Activated gamma-delta T cell treated with anti-CD3 and anti-CD28 coated beads, Interleukin-2, amount 50 U/mL, for 16 hours (primary cell): ENCODE results near the gene SYNPR.

Experiments used
- DNase-seq: peaks from one replicate; pipeline ENCODE4 v3.0.0-alpha.2; 2020; ENCODE audit warnings: low read depth

Gene SYNPR

DNA sequence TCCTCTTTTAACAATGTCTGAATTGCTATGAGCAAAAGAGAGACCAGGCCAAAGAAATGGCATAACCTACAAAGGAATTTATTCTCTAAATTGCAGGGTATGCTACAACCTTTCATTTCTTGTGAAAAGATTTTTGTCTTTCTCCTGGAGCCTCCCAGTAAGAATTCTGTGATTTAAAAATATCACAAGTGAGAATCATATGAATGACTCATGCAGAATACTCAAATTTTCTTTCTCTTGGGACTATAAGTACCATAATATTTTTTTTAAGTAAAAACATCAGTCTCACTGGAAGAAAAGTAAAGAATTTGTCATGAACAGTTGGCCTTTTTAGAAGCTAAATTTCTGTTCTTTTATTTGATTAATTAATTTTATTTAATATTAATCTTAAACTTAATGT is 26.3 kb downstream of the SYNPR start:
- no peak for DNase-seq

DNA sequence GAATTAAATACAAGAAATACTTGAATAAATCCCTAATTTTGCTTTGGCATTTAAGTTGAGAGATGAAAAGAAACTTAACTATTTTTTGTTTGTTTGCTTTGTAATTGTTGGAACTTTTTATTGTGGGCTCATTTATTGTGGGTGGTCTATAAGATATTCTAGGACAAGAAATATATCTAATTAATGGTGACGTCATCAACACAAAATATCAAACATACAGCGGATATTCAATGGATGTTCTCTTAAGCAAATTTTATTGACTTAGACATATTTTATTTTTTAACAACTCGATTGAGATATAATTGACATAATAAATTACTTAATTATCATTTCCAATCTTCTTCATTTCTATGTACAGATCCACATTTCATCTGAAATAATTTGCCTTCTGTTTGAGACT is 30.0 kb downstream of the SYNPR start:
- DNase-seq: no peak

DNA sequence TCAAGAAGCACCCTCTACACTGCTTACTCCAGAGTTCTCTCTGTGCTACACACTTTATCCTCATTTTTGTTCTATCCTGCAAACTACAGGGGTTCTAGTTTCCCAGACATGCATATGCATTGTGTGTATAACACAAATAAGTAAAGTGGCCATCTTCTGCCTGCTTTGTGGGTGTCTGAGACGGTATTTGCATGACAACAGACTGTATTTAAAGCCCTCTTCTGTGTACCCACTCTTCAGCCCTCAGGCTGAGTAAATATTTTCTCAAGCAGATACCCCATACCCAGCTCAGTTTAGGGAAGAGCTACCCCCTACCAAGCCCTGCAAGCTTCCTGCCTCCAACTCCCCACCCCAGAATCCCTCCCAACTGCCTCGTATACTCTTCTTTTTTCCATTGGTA is 31.7 kb downstream of the SYNPR start:
- no peak for DNase-seq

DNA sequence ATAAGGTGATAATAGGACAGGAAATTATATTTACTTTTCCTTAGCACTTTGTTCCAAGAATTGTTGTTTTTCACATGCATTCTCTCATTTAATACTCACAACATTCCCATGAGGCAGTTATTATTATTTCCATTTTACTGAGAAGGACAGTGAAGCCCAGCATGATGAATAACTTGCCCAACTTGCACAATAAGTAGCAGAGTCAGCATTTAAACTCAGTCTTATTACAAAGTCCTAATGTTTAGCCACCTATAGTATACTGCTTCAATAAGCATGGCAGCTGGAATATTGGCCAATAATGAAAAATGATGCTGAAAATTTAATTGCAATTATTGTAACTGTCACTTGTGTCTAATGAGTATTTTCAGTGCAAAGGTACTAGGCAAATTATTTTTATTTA is 45.7 kb downstream of the SYNPR start:
- DNase-seq: no peak

DNA sequence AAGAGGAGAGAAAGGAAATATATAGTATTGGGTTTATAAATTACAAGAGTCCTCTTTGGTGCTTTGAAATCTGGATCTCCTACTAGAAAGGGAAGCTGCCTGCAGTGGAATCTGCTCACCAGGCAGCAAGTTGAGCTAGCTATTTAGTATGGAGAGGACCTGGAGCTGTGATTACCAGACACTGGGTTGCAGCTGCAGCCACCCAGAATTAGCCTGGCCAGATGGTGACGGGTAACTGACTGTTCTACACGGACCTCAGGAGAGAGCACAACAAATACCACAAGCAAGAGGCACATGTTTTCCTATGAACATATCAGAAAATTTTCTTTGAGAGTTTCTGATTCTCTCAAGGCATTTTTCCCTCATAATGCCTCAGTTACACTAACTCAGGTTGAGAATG is 46.5 kb downstream of the SYNPR start:
- DNase-seq: no peak

DNA sequence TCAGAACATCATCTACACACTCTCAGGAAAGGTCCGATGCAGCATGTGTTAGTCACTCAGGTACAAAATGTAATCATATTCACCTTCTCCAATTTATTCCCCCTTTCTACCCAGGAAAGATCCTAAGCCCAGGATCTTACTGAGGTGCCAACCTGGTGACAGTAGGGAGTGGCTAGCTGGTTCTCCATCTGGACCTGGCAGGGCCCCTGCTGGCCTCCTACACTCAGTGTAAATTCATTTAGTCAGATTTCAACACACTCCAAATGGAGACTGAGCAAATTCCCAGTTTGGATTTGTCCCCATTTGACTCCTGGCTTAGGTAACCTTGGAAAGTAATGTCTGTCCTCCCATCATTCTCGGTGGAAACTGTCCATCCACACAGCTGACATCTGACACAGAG is 47.3 kb downstream of the SYNPR start:
- DNase-seq: no peak

DNA sequence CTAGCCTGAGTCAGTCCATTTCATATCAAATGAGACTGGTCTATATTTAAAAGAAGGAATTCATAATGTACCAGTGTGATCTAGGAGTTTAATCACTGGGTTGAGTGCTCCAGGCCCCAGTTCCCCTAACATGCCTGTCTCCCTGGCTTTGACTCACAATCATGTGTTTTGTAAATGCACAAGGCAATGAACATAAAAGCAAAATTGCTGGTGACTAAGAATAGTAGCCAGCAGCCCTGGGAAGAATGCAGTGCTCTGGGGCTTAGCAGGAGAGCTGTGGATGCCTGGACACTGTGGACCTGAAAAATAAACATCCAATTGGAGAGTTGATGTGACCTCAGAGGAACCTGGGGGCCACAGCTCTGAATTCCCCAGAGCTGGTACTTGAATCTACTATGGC is 50.3 kb downstream of the SYNPR start:
- DNase-seq: no peak

DNA sequence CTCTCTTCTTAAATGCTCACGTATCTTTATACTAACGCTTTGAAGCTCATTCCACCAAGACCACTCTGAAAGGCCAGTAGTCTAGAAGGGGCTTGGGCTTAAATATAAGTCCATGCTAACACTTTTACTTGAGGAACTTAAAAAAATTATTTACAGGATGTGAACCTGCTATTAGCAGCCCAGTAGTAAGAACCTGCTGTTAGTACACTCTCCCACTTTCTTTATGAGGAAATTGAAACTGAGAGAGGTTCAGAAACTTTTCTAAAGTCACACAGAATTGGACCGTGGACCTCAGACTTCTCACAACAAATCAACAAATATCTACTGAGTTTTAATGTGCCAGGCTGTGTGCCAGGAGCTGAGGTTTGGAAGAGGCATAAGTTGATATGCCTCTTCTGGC is 53.4 kb downstream of the SYNPR start:
- no peak for DNase-seq

DNA sequence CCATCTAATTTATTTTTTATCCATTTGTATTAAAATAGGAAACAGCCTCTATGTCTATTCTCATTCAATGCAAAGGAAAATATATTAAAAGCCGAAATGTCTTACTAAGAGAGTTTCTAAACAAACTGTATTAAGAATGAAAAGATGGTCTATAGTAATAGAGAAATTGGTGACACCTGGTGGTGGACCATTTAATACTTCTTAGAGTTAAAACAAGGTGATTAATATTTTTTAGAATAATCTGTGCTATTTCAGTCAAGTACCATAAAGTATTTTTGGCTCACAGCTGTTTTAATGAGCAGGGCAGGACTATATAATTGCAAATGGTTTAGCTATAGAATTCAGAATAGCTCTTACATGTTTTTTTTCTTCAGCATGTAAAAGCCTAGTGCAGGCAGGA is 55.7 kb downstream of the SYNPR start:
- DNase-seq: no peak

DNA sequence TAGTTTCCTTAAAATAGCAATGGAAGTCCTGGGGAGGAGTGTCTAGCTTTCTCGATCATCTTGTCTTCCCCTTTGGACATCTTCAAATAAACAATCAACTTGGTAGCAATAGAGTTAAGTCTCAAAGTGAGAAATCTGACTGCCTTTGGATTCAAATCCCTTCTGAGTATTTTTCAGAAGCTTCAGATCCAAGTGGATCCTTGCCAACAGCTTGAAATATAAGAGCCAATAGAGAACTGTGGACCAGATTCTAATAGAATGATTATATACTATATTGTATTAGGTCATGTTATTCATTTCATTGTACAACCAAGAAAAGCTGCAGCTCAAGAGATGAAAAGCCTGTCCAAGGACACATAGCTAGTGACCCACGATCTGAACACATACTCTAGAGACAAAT is 60.2 kb downstream of the SYNPR start:
- DNase-seq: no peak

DNA sequence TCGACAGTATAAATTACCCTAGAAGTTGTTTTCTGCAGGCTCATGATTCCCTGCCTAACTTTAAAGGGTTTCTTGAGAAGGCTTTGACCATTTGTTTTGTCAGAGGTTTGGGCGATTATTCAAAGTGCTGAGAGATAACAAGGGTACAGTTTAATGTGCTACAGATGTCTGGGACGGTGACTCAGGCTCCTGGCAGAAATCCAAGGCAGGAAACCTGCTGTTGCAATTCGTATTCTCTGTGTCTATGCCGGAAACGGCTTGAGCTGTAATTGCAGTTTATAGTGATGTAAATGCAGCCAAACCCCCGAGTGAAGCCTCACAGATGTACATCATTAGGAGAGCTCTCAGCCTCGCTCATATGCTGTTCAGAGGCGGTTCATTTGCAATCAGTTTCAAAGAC is 65.6 kb downstream of the SYNPR start:
- no peak for DNase-seq

DNA sequence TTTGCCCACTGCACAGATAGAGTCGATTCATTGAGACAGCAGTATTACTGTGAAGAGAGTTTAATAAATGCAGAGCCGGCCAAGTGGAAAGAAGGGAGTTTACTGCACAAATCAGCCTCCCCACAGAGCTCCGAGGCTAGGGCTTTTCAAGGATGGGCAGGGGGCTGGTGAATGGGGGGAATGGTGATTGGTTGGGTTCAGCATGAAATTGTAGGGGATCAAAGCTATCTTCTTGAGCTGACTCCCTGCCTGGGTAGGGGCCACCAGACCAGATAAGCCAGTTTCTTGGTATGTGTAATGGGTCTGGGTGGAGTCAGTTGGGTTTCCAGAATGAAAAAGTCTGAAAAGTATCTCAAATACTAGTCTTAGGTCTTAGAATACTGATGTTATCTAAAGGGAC is 66.6 kb downstream of the SYNPR start:
- no peak for DNase-seq

DNA sequence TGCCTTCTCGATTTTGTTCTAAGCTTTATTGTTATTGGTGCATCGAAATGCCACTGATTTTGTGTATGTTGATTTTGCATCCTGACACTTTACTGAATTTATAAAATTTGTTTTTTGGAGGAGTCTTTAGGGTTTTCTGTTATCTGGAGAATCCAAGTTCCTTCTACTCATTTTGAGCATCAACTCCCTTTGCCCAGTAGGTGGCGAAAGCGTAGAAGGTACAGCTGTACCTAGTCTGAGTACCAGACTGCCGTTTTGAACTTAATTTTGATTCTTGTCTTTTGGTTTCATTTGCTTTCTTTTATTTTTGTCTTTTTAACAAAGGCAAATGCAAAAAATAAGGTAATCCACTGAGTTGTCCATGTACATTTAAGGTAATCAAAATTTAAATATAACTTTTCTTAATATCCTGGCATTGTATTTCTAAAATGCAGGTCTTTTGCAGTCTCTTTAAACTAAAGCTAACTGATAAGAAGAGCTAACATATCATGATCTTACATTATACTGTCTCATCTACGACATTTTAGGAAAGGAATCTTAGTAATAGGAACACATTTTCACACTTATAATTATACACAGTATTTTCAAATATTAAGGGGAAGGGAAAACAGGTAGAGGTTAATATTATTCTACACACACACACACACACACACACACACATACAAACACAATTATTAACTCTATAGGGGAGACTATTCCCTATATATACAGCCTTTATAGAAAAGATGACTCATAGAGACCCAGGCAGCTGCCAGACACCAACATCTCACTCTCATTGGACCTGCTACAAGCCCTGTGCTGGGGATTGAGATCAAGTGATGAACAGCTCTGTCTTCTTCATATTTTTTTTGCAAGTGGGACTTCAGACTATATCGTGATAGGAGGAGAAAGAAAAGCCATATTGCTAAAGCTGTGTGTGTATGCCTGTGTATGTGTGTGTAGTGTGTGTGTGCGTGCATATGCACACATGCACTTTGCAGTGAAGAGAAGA is 71.8 kb downstream of the SYNPR start:
- no peak for DNase-seq

DNA sequence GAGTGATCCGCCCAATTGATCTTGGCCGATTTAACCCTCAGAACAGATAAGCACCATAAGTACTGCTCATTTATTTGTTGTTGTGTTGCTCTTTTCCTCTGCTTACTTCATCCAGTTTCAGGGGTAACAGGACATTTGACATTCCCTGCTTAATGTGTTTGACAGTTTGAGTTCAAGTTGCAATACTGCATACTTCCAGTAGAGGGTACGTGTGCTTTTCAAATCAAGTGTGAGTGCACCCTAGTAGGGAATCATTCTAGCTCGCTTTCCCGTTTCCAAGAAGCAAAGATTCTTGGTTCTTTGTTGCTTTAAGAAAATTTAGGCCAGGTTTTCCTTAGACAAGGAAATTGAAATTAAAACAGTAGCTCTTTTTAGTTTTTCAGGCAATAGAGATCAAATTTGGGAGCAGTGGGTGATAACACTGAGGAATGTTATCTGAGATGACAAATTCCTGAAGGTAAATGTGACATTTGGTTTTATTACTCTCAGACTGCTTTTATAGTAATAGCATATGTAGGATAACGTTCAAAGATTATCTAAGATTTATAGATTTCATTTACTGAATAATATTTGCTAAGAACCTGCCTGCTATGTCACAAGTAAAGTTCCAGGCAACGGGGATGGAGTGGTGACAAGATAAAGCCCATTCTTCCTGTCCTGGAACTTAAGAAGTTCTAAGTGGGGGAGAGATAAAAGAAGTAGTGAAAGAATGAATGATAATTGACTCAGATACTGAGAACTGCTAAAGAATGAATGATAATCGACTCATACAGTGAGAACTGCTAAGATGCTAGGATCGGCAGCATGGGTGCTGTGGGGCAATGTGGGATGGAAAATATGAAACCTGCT is 73.3 kb downstream of the SYNPR start:
- DNase-seq: no peak

DNA sequence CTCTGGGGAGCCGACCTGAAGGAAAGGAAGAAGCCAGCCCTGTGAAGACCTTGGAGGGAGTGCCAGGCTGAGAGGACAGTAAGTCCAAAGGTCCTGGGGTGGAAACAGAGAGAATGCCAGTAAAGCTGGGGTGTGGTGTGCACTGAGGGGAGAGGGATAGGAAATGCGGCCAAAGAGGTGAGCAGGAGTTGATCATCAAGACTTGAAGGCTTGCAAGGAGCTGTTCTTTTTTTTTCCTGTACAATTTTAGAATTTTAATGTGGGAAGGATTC is 73.8 kb downstream of the SYNPR start:
- DNase-seq: no peak

DNA sequence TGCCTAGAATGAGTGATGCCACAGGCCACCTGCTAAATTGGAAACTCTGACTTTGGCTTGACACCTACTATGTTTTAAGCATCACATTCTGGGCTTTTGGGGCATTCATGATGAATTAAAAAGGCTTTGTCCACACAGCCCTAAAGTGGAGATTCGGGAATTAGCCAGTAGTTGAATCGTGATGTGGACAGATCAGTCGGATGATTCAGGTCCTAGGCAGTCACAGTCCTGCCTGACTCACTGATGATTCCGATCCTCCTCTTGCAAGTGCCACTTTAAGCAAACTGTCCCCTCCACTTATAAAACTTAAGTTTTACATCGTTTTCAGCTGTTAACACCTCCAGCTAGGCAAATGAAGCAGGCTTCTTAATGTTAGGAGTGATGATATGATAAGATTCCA is 75.3 kb downstream of the SYNPR start:
- no peak for DNase-seq

DNA sequence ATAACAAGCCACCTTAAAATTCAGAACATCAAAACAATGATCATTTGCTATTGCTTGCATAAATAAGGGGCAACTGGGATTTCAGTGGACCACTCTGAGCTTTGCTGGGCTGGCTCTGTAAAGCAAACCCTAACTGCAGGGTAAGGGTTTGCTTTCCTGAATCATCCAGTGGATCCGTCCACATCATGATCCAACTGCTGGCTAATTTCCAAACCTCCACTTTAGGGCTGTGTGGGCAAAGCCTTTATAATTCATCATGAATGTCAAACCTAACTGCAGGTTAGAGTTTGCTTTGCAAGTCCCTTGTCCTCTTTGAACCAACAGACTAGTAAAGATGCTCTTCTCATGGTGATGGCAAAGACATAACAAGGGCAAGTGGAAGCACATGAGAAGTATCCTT is 76.1 kb downstream of the SYNPR start:
- no peak for DNase-seq

DNA sequence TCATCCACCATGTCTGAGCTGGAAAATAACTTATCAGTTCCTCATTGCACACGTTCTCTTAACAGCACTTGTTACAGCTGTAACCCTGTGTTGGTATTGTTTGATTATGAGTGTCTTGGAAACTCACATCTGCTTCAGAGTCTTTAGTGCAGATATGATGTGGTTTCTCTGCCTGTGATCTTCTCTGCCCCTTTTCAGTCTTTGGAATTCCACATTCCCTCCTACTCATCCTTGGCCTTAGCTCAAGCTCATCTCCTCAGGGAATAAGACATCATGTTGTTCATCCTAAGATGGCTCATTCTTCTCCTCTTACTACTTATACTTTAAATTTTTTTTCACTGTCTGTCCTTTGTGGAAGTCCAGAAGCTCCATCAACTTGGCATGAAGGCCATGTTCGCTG is 77.7 kb downstream of the SYNPR start:
- no peak for DNase-seq

DNA sequence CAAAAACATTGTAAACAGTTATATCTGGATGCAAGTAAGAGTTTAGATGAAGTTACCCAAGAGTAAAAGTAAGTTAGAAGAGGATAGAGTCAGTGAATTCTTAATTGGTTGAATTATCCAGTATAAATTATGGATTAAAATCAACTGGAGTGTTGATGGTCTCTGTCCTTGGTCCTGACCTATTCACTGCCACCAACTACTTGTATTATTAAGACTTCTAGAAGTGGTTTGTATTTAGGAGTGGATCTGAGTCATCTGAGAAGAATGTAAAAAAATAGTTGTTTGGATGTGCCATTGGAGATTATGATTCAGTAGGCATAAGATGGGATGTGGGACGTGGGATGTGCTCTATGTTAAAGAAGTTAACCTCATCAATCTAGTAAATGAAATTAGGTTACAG is 86.4 kb downstream of the SYNPR start:
- no peak for DNase-seq

DNA sequence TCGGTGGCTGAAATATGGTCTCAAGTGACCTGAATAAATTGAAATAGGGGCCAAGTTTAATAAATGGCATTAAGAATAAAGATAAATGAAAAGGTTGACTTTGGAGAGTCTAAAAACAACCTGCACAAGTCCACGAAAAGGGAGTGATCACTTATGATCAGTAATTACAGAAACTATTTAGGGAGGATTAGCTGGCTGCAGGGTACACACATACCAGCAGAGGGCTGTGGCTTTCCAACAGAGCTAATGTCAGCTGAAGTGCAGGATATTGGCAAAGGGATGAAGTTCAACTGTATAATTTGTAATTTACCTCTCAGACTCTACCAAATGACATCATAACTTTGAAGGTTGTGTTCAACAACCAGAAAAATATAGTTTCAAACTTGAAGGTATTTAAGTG is 86.8 kb downstream of the SYNPR start:
- DNase-seq: no peak

DNA sequence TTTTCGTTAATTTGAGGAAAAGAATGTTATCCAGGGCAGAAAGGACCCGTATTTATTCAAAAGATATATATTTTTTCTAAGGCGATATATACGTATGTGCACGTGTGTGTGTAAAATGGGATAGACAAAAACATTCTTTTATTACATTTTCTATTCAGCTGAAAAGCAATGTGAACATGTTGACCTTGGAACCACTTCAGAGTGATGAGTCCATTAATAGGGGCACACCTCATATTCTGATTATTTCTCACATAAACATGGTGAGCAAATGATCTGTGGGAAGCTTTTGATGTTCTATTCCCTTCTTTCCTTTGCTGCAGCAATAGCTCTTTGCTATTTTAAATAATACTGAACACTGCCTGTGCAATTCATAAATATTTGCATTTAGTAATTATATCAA is 87.6 kb downstream of the SYNPR start:
- DNase-seq: no peak

DNA sequence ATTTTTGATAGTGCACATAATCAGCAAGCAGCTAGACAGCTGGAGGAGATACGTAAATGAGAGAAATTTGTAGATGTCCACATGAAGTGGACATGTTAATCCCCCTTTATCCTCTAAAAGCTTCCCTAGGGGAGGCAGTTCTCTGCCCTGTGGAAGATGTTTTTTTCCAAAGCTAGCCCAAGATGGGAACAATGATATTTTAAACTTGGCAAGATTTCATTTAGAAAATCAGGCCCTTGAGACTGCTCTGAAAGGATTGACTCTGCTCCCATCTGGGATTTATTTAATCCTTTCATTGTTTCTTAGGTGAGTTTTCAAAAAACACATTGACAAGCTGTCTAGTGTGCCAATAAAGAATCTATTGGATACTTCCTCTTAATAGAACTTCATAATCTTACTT is 92.0 kb downstream of the SYNPR start:
- DNase-seq: no peak

DNA sequence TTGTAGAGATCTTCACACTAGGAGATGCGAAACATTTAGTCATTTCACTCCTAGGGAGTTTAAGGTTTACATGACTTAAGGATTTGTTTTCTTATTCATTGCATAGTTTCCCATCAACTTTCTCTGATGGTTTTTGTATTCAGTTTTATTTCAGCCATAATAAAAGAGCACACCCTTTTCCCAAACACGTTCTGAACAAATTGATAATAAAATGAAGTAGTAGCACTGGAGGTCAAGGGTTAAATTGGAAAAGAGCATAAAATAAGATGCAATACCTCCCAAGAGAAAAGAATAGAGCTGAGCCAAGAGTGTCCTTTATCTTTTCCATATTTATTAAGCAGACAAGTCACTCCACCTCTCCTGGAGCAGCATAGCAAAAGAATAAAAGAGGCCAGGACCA is 104.9 kb downstream of the SYNPR start:
- no peak for DNase-seq

DNA sequence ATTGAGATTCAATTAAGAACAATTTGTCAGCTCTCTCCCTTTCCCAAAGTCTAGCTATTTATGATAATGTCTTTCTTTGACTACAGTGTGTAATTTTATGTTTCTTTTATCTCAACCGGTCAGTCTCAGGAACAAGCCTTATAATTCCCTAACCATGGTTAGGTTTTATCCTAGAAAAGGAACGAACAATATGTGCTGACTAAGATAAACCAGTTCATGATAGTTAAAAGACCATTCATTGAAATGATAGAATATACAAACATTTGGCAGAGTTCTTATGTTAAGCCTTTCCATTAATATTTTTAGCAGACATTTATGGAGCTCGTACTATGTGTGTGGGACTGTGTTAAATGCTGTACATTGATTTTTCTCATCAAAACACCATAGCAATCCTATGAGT is 106.3 kb downstream of the SYNPR start:
- no peak for DNase-seq
